Measurements from ENCODE around the gene OR6C4. TPM values are rescaled to one million over a fixed set of nuclear protein-coding genes. Genes with fewer than 3 reads are reported as not detected.

Gene OR6C4
- total RNA-seq, 1 experiment from 2014 or later: not detected

GRCh38 chr12:55572168-55572567 lies 22.8 kb downstream of the OR6C4 start, which contains the start of gene OR2AP1:
Gene OR2AP1, plus strand, starts transcription at chr12:55572468. Its CDS starts 1,947 bp downstream, at chr12:55574415.
- H3K4ac ChIP-seq (ENCODE audit: low read depth, low read length): no peak within 1 kb of the TSS
- Mint-ChIP-seq H3K27ac (no peak within 1 kb of the TSS), H3K27me3 (ENCODE audit: low read depth) (no peaks in the 10 kb centered on the region; the same call in 1 of the 2 replicates), H3K4me3 (no peak within 1 kb of the TSS), H3K4me1 (no peaks in the 10 kb centered on the region), H3K9me3 (peaks cover 39 to 43% of the 10 kb centered on the region in 2 experiments), H3K36me3 (ENCODE audit: insufficient read depth in 1 of 3, low read depth in 3 of 3) (peaks cover 9 to 25% (median 20%) of the 10 kb centered on the region in 3 experiments)
- H2BK20ac ChIP-seq (ENCODE audit: low read depth, low read length, poor library complexity, severe bottlenecking): no peak within 1 kb of the TSS
- H3K56ac ChIP-seq (ENCODE audit: insufficient read length, low read depth, low read length): no peak within 1 kb of the TSS
- DNase-seq: no peak
- H3K27me3 ChIP-seq (ENCODE audit: insufficient read depth, low read length): no peaks in the 10 kb centered on the region
- H3K18ac ChIP-seq (ENCODE audit: insufficient read length, low read depth, low read length): no peak within 1 kb of the TSS
- no peak within 1 kb of the TSS for H2BK120ac ChIP-seq (ENCODE audit: low read depth, low read length, poor library complexity, severe bottlenecking)
- H3K4me2 ChIP-seq (ENCODE audit: insufficient read depth, insufficient read length, low read length): no peak within 1 kb of the TSS
- no peak for TF ChIP-seq CTCF (conservative IDR thresholded peaks at IDR 0.05)
- H3K79me2 ChIP-seq (ENCODE audit: insufficient read depth, low read length): no peaks in the 10 kb centered on the region
- H2BK15ac ChIP-seq (ENCODE audit: low read depth, low read length): no peak within 1 kb of the TSS
- H3K9ac ChIP-seq (ENCODE audit: extremely low read depth, insufficient read length, low read length): no peak within 1 kb of the TSS
- no peak within 1 kb of the TSS for H4K8ac ChIP-seq (replicated peaks; ENCODE audit: insufficient read length, low read depth, low read length)
- H2AK5ac ChIP-seq (ENCODE audit: insufficient read length, low read length): no peak within 1 kb of the TSS
- H3K27ac ChIP-seq (ENCODE audit: insufficient read length, low read depth, low read length): no peak within 1 kb of the TSS
- H3K9me3 ChIP-seq (ENCODE audit: control insufficient read depth, low read depth, low read length): peaks cover 13% of the 10 kb centered on the region
- H2BK12ac ChIP-seq (ENCODE audit: insufficient read length, low read depth, low read length): no peak within 1 kb of the TSS
- no peaks in the 10 kb centered on the region for H3K23me2 ChIP-seq (ENCODE audit: insufficient read length, low read depth, low read length, poor library complexity, severe bottlenecking)
- H3K23ac ChIP-seq (ENCODE audit: insufficient read length, low read depth, low read length): no peak within 1 kb of the TSS
- WGBS (ENCODE audit: extremely low coverage, insufficient read length, low lambda C conversion rate): no CpG with 5 or more reads among the region's 1 CpG
- H3T11ph ChIP-seq (ENCODE audit: low read length): no peak within 1 kb of the TSS
- H2BK5ac ChIP-seq (ENCODE audit: insufficient read length, low read length): no peak within 1 kb of the TSS
- H3K79me1 ChIP-seq (ENCODE audit: insufficient read depth, low read depth, low read length, poor library complexity, severe bottlenecking): no peaks in the 10 kb centered on the region
- H4K91ac ChIP-seq (ENCODE audit: insufficient read length, low read depth, low read length): no peak within 1 kb of the TSS
- no peak within 1 kb of the TSS for H4K5ac ChIP-seq (ENCODE audit: insufficient read length, low read depth, low read length)
- H4K20me1 ChIP-seq (ENCODE audit: control insufficient read depth, insufficient read depth, insufficient read length): no peaks in the 10 kb centered on the region
- H3K14ac ChIP-seq (ENCODE audit: insufficient read depth, low read length): no peak within 1 kb of the TSS
- no peaks in the 10 kb centered on the region for H3K4me1 ChIP-seq (ENCODE audit: insufficient read depth, low read length)
- no peak within 1 kb of the TSS for H2AFZ ChIP-seq (ENCODE audit: low read length)
